Fibroblast of lung (primary cell): ENCODE results near the gene MAP3K2.

ENCODE experiments used
- CTCF ChIP-seq, 2 donors: IDR thresholded peaks in 1 of 2; conservative IDR thresholded peaks in 1 of 2; 1 replicate in 1 of 2; 2 replicates in 1 of 2; pipeline ENCODE4 v1.5.1; 2011 to 2012; ENCODE audit warnings: low read length in 2 of 2, control low read depth in 1 of 2, inconsistent platforms in 1 of 2, low read depth in 1 of 2, mild to moderate bottlenecking in 1 of 2
- EZH2 ChIP-seq: IDR thresholded peaks from 2 replicates; pipeline ENCODE4 v1.5.1; 2012; ENCODE audit warnings: low read length, control low read depth, mild to moderate bottlenecking; ENCODE audit errors: missing control alignments

GRCh38 chr2:127293748-127294562 lies 93.8 kb downstream of the MAP3K2 start, which contains the start of gene ERCC3:
- TF ChIP-seq CTCF (conservative IDR thresholded peaks at IDR 0.05 in 1 of 2, IDR thresholded peaks at IDR 0.05 in 1 of 2; ENCODE audit: low read depth in 1 of 2, low read length in 2 of 2) (no peak), EZH2 (no peak)
